ENCODE results near the gene MNX1.

DNA sequence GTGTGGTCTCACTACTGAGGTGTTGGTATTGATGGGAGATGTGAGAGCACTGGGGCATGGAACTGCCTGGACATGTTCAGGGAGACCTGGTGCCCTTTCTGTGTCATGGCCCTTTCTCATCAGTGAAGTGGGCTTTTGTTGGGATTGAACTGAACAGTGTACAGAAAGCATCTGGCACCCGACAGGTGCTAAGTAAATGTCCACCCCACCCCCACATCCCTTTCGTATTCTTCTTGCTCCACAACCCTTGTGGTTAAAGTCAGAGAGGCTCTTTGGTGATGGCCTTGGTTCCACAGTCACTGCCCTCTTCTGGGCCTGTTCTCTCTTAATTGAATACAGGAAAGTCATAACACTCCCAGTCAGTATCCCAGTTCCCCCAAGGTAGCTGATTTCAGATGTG, 55.5 kb downstream of the MNX1 start:
- TF ChIP-seq CTCF (IDR thresholded peaks at IDR 0.05; ENCODE audit: insufficient read depth, low read length) (no peak), POLR2AphosphoS5 (IDR thresholded peaks at IDR 0.05; ENCODE audit: low read depth) (no peak), GABPA (IDR thresholded peaks at IDR 0.05; ENCODE audit: low read depth) (no peak), SPI1 (IDR thresholded peaks at IDR 0.05; ENCODE audit: borderline replicate concordance, low read depth) (no peak)
- TF ChIP-seq, protein P1, sequence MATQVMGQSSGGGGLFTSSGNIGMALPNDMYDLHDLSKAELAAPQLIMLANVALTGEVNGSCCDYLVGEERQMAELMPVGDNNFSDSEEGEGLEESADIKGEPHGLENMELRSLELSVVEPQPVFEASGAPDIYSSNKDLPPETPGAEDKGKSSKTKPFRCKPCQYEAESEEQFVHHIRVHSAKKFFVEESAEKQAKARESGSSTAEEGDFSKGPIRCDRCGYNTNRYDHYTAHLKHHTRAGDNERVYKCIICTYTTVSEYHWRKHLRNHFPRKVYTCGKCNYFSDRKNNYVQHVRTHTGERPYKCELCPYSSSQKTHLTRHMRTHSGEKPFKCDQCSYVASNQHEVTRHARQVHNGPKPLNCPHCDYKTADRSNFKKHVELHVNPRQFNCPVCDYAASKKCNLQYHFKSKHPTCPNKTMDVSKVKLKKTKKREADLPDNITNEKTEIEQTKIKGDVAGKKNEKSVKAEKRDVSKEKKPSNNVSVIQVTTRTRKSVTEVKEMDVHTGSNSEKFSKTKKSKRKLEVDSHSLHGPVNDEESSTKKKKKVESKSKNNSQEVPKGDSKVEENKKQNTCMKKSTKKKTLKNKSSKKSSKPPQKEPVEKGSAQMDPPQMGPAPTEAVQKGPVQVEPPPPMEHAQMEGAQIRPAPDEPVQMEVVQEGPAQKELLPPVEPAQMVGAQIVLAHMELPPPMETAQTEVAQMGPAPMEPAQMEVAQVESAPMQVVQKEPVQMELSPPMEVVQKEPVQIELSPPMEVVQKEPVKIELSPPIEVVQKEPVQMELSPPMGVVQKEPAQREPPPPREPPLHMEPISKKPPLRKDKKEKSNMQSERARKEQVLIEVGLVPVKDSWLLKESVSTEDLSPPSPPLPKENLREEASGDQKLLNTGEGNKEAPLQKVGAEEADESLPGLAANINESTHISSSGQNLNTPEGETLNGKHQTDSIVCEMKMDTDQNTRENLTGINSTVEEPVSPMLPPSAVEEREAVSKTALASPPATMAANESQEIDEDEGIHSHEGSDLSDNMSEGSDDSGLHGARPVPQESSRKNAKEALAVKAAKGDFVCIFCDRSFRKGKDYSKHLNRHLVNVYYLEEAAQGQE (IDR thresholded peaks at IDR 0.05; ENCODE audit: insufficient replicate concordance, low read depth), result no peak
